ENCODE data around the gene OR6C2. TPM values are rescaled to one million over a fixed set of nuclear protein-coding genes. Genes with fewer than 3 reads are reported as not detected.
"Not testable (repeated sequence)": the region's sequence is repeated elsewhere in the genome, so short reads cannot be mapped to it uniquely, and the experiment has no call there.

OR6C2 gene
- polyA plus RNA-seq (ENCODE audit: insufficient read depth in 1 of 5, insufficient read length in 5 of 5, low replicate concordance in 1 of 5): not detected
- long read RNA-seq, donor 1: 0 reads
- long read RNA-seq, donor 2: 0 reads
- long read RNA-seq, donor 3: 0 reads
- long read RNA-seq, donor 4: 0 reads
- long read RNA-seq, donor 5: 0 reads
- long read RNA-seq, donor 6: 0 reads
- long read RNA-seq, donor 7: 0 reads
- long read RNA-seq, donor 8: 0 reads

DNA sequence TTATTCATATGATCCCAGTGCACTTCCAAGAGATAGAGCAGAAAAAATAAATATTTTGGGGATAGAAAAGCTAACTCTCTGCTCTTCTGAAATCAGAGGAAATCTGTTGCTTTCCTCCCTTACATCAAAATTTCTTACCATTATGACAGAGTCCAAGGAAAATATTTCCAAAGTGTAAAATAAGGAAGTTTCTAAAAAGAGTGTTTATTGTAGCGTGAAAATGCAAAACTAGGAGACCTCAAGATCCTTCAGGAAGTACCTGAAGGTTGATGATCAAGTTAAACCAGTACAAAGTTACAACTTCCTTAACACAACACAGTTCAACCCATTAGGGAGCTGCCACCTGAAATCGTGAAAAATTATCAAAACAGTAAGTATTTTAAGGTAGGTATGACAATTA, at the start of gene OR6C2:
Gene OR6C2, plus strand, starts transcription at position 301 of the 400 bp plus-strand sequence. CDS start 8,138 bp downstream, outside the sequence.
- no peak for DNase-seq

DNA sequence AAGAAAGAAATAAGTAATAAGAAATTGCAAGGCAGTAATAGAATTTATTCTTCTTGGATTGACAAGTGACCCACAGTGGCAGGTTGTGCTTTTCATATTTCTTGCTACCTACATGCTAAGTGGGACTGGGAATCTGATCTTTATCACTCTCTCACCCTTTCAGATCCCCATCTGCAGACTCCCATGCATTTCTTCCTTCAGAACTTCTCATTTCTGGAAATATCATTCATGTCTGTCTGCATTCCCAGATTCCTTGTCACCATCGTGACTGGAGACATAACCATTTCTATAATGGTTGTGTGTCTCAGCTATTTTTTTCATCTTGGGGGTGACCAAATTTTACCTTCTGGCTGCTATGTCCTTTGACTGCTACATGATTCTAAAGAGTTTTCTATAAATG, 47.5 kb upstream of the OR6C2 start:
- no peak for DNase-seq

DNA sequence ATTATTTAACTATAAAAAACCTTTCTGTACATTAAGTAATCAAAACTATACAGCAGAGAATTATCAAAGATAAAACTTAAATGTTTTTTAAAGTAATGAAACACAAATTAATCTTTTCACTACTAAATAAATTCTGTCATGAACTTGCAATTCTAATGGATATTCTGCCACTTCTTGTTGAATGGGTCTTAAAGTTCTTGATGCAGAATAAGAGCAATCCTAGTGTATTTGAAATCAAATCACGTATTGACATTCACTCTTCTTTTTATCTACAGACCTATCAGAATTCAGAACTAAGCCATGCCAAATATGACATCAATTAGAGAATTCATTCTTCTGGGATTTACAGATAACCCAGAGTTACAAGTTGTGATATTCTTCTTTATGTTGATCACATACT, 43.6 kb upstream of the OR6C2 start, which contains the start of gene OR6C65:
Gene OR6C65, plus strand, starts transcription at position 301 of the 400 bp plus-strand sequence. Its CDS starts 0 bp downstream, at position 301.
- no peak for DNase-seq

DNA sequence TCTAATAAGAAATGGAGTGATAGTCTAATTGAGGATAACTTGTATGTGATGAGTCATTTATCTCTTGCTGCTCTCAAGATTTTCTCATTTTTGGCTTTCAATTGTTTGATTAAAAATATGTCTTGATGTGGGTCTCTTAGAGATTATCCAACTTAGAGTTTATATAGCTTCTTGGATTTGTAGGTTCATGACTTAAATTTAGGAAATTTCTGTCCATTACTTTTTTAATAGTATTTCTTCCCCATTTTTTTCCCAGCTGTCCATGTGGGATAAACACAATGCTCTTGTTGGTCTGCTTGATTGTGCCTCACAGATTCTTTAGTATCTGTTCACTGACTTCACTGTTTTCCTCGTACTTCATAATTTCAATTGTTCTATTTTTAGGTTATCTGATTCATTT, 36.0 kb upstream of the OR6C2 start:
- no peak for DNase-seq

DNA sequence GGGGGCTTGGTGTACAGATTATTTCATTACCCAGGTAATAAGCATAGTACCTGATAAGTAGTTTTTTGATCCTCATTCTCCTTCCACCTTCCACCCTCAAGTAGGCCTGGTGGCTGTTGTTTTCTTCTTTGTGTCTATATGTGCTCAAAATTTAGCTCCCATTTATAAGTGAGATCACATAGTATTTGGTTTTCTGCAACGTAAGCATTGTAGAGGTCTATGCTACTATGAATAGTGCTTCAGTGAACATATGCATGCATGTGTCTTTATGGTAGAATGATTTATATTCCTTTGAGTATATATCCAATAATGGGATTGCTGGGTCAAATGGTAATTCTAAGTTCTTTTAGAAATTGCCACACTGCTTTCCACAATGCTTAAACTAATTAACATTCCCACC, 34.7 kb upstream of the OR6C2 start:
- not testable (repeated sequence) for DNase-seq

DNA sequence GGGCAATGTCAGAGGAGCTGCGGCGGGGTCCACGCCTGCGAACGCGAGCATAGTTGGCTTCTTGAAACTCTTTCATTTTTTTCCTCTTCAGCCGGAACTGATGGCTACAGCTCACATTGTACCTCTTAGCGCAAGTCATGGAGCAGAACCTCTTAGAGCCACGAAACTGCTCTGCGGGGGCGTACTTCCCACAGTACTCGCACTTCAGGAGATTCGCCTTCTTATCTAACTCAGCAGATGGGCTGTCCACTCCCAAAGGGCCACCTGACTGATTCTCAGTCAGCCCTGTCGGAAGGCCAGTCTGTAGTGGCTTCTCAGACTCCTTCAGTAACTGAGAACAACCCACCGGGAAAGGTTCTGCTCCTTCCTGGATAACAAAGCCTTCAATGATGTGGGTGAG, 31.7 kb upstream of the OR6C2 start:
- DNase-seq: not testable (repeated sequence)

DNA sequence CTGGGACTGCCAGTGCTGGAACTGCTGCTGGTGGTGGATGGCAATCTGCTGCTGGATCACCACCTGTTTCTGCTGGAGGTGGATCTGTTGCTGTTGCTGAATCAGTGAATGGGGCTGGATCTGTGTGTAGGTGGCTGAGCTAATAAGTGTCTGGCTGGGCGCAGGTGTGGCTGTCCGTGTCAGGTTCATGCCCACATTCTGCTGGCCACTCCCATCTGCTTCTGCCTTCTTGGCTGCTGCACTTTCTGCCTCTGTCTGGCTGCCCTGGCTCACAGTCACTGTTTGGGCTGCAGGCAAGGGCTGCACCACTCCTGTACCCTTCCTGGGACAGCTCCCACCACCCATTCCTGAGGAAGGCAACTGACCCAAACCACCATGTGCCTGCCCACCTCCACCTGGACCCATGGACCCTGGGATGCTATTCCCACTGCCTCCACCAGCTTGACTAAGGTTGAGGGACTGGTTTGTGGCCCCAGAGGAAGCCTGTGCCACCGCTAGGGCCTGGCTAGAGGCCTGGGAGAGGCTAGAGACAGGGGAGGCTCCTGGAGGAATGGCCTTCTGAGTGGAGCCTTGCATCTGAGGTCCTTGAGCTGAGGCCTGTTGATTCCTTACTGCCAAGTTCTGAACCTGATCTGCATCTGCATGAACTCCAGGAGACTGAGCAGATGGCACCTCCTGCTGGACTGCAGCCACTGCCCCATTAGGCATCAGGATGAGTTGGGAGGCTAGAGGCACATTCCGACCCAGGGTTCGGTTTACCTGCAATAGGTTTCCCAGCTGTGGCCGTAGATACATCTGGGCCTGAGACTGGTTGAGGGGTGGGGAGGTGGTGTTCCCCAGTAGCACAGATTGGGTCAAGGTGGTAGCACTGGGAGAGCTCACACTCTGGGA, 30.1 kb upstream of the OR6C2 start:
- DNase-seq: not testable (repeated sequence)

DNA sequence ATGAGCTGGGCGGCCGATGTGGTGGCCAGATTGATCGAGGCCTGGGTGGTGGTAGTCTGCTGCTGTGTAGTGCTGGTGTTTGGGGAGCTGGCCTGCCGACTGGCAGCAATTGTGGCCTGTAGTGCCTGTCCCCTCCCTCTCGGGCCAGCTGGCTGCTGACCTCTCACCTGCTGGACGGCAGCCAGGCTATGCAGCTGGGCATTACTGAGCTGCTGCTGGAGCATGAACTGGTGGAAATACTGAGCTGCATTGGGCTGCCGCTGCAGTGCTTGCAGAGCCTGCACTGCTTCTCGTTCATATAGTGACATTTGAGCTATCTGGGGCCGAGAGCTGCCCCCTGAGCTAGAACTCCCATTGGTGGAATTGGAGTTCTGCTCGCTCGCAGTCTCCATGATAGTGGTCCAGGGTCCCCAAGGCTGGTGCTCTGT, 29.5 kb upstream of the OR6C2 start:
- DNase-seq: not testable (repeated sequence)

DNA sequence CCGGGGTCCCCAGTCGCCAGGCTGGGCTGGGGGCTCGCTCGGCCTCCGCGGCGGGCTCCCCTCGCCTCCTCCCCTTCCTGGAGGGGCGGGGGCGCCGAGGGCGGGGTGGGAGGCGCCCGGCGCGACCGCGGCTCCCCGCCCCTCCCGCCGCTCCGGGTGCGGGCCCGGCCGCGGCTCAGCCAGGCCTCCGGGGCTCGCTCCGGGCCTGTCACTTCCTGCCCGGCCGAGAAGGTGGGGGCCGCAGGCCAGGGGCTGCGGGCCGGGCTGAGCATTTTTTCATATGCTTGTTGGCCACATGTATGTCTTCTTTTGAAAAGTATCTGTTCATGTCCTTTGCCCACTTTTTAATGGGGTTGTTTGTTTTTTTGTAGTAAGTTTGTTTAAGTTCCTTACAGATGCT, 29.0 kb upstream of the OR6C2 start:
- DNase-seq: not testable (repeated sequence)

DNA sequence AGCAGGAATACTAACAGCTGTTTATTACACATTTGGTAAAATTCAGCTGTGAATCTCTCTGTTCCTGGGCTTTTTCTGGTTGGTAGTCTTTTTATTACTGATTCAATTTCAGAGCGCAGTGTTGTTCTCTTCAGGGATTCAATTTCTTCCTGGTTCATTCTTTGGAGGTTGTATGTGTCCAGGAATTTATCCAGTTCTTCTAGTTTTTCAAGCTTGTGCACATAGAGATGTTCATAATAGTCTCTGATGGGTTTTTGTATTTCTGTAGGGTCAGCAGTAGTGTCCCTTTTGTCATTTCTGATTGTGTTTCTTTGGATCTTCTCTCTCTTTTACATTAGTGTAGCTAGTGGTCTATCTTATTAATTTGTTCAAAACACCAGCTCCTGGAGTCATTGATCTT, 26.9 kb upstream of the OR6C2 start:
- DNase-seq: no peak

DNA sequence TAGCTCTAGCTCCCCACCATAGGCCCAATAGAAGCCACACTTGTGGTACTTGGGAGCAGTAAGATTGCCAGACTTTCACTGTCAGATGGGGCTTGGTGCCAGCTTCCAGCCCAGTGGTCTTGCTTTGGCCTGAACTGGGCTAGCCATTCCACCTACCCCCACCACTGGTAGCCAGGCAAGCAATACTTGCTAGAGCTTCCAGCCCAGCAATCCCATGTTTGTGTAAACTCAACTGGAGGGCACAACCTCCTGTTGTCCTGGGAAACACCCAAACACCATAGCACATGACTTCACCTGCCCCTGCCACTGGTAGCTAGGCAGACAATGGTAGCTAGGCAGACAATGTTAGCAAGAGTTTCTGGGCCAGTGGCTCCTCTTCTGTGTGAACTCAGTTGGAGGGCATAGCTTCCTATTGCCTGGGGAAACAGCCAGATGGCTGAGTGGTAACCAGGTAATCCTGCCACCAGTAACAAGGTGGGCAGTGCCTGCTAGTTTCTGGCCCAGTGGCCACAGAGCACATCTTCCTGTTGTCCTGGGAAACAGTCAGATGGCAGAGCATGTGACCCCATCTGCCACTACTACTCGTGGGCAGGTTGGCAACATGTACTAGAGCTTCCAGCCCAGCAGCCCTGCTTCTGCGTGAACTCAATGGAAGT, 23.4 kb upstream of the OR6C2 start:
- no peak for DNase-seq

DNA sequence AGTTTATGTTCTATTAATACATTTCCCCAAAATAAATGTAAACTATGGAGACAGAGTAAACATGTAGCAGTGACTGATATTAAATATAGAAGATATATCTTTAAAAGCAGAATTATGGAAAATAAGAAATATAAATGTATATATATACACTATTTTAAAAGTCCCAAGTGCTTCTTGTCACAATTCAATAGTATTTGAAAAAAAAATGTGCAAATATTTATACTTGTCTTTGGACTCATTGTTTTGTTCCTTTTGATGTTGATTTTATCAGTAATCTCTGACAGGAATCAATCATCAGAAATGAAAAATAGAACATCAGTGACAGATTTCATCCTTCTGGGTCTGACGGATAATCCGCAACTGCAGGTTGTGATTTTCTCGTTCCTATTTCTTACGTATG, 17.9 kb upstream of the OR6C2 start, which contains the start of gene OR6C76:
Gene OR6C76, plus strand, starts transcription at position 301 of the 400 bp plus-strand sequence. Its CDS starts 0 bp downstream, at position 301.
- DNase-seq: no peak

DNA sequence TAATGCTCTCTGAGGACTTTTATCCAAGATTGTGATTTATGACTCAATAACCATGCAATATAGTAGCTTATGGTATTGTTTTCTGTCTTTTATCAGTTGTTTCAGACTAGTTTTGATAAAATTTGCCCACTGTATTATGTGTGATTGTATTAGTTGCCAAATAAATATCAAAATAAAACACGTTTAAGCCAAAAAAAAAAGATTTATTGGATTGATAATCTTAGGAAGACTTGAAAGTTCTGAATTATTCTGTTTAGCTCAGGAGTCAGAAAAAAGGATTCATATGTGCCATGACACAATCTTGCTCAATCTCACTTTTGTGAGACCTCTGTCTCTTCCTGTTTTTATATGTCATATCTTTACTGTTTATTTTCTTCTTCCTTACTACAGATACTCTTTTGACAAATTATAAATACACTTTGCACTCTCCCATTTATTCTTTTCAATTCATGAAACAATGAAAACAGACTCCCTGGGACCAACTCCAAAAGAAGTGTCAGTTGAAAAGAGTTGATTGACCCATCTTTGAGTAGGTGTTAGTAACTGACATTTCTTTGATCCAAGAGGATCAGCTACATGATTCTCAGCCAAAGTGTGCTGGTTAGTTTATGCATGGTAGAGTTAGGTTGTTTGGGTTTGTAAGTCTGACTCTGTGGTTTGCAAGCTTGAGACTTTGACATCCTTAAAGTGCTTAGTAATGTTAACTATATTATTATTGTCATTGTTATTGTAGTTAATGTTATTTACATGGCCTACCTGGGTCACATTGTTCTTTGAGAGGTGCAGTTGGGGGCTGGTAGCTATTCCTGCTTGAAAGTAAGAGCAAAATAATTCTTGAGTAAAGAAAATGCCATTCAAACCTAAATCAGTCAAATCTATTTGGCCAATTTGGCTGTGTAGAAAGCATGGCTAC, 15.3 kb upstream of the OR6C2 start:
- peak; percentile 67 to 71 for DNase-seq

DNA sequence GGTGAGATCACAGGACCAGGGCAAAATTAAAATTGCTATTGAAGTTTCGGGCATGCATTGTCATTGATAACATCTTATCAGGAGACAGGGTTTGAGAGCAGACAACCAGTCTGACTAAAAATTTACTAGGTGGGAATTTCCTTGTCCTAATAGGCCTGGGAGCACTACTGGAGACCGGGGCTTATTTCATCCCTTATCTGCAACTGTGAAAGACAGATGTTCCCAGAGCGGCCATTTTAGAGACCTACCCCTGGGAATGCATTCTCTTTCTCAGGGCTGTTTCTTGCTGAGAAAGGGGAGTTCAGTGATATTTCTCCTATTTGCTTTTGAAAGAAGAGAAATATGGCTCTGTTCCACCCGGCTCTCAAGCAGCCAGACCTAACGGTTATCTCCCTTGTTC, 2.6 kb upstream of the OR6C2 start:
- DNase-seq: not testable (repeated sequence)

DNA sequence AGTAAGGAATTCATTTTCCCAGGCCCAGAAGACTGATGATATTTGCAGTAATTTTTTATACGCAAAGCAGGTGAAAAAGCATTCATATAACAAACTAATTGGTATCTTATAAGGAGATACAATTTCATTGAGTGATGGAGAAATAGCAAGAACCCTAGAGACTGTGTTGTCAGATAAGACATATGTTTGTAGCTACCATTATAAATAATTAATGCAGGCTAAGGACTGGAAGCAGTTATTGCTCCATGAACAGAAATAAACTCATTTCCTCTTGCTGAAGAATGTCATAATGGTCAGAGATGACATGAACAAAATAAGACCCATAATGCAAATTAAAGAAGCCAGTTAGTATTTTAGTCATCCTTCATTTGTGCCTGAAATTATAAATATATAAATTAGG, 1.5 kb downstream of the OR6C2 start:
- DNase-seq: no peak

DNA sequence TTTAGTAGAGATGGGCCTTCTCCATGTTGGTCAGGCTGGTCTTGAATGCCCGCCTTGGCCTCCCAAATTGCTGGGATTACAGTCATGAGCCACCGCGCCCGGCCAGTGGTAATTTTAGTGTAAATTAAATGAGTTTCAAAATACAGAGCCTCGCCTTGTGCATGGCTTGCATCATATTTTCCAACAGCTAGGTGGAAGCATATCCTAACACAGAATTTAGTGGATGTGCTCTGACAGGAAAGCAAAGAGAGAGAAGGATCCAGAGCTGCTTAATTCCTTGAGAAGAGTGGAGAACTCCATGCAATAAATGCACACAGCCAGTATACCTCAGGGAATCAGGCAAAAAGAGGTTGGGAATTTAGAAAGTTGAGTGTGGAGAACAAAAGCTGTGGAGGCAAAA, 2.5 kb downstream of the OR6C2 start:
- DNase-seq: no peak

DNA sequence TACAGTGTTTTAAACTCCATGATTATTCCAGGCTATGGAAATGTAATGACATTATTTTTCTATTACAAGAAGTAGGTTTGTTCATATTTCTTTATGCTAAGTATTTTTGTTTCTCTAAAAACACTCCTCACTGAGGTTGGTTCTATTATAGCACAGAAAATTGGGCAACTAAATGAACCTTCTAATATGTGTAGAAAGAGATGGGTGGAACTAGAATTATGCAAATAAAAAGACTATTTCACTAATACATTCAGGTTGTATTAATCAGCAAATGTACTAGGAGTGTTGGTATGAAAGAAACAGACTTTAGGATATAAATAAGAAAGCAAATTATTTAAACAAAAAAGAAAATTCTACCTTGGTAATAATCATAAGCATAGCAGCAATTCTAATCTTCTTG, 4.9 kb downstream of the OR6C2 start:
- DNase-seq: no peak

DNA sequence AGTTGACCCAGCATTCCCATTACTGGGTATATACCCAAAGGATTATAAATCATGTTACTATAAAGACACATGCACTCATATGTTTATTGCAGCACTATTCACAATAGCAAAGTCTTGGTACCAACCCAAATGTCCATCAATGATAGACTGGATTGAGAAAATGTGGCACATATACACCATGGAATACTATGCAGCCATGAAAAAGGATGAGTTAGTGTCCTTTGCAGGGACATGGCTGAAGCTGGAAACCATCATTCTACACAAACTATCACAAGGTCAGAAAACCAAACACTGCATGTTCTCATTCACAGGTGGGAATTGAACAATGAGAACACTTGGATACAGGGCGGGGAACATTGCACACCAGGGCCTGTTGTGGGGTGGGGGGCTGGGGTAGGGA, 21.1 kb downstream of the OR6C2 start:
- DNase-seq: not testable (repeated sequence)

DNA sequence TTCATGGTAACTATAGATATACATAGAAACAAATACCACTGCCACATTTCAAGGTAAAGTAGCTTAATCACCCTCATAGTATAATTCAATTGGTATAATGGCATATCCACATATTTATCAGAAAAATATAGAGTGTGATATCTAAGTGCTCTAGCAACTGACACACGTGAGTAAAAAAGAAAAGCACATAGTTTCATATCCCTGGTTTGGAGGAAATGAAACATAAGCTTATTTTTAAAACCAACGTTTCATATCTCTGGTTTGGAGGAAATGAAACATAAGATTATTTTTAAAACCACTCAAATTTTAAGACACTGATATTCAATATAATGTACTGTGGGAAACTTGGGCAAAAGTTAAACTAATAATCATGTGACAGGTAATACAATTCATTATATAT, 24.0 kb downstream of the OR6C2 start:
- no peak for DNase-seq

DNA sequence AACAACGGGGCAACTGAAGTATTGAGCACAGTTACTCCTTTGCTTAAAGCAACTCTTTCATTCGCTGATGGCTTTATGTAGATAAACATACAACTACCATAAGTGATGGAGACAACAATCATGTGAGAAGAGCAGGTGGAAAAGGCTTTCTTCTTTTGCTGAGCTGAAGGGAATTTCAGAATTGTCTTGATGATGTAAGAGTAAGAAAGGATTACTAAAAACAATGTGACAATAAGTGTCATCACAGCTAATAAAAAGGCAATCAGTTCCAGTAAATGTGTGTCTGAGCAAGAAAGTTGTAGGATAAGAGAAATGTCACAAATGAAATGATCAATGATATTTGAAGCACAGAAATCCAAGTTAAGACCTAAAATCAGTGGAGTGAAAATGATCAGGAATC, 25.4 kb downstream of the OR6C2 start:
- DNase-seq: no peak

DNA sequence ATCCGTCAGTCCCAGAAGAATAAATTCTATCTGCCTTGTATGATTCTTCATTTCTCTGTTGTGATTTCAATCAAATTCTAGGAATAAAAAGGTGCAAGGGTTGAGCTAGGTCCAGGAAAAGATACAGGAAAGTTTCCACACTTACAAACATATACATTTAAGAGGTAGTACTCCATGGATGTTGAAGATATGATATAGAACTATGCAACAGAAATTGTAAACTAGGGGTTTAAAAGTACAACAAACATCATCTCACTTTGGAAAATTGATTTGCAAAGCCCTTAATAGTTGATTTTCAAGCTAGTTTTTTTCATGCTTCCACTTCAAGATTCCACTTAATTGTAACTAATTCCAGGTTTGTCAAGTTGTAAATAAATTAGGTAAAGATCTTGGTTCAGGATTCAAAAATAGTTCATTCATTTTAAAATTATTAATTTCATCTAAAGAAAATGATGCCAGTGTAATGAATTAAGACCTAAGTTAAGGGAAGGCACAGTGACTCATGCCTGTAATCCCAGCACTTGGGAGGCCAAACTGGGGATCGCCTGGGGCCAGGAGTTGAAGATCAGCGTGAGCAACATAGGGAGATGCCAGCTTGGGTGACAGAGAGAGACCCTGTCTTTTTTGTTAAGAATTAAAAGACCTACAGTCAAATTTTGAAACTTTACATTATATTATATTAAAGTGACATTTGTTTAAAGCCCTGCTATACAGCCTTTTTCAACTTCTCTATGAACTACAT, 26.4 kb downstream of the OR6C2 start, which contains the start of gene OR6C70:
Gene OR6C70, minus strand, starts transcription at position 51 of the 742 bp plus-strand sequence. Its CDS starts 0 bp downstream, at position 51.
- no peak for DNase-seq

Data from right lung (tissue), 10 donors.